Measurements from ENCODE around the gene REX1BD. TPM values are rescaled to one million over a fixed set of nuclear protein-coding genes. Genes with fewer than 3 reads are reported as not detected.
A peak's percentile ranks its signal among the peaks of the same experiment; 100 is the strongest.
"Not testable (repeated sequence)": the region's sequence is repeated elsewhere in the genome, so short reads cannot be mapped to it uniquely, and the experiment has no call there.

The REX1BD gene
- 64.0 and 76.1 TPM in 2 replicates for total RNA-seq
- 72.7 TPM for polyA plus RNA-seq (2012)

GRCh38 chr19:18588611-18589379 is at the start of gene REX1BD:
Gene REX1BD, plus strand, starts transcription at chr19:18588798. Its CDS starts 4 bp downstream, at chr19:18588802.
- peak; percentile 84 for DNase-seq (ENCODE audit: low read depth)

GRCh38 chr19:18539372-18539771 is 49.2 kb upstream of the REX1BD start:
- no peak for DNase-seq (ENCODE audit: low read depth)

- DNase-seq (ENCODE audit: low read depth), result not testable (repeated sequence)
Observed at GRCh38 chr19:18540200-18540599, 48.4 kb upstream of the REX1BD start.

- DNase-seq (ENCODE audit: low read depth), result no peak
Observed at GRCh38 chr19:18541258-18541991, 47.2 kb upstream of the REX1BD start.

- DNase-seq (ENCODE audit: low read depth), result no peak
Observed at GRCh38 chr19:18541992-18542940, 46.3 kb upstream of the REX1BD start.

GRCh38 chr19:18542941-18543813 is 45.4 kb upstream of the REX1BD start, which contains the start of gene FKBP8:
Gene FKBP8, minus strand, starts transcription at chr19:18543573. Its CDS starts 1,603 bp downstream, at chr19:18541970.
- DNase-seq (ENCODE audit: low read depth), result peak; percentile 87

GRCh38 chr19:18543814-18544475 is 44.7 kb upstream of the REX1BD start:
- peak; percentile 24 for DNase-seq (ENCODE audit: low read depth)

GRCh38 chr19:18551631-18552030 is 37.0 kb upstream of the REX1BD start:
- DNase-seq (ENCODE audit: low read depth), result no peak

GRCh38 chr19:18557411-18558201 is 31.0 kb upstream of the REX1BD start, which contains the start of gene KXD1:
Gene KXD1, plus strand, starts transcription at chr19:18557870. Its CDS starts 4,187 bp downstream, at chr19:18562057.
- peak; percentile 99 for DNase-seq (ENCODE audit: low read depth)

GRCh38 chr19:18558202-18558555 is 30.4 kb upstream of the REX1BD start:
- DNase-seq (ENCODE audit: low read depth), result no peak

GRCh38 chr19:18558604-18559003 is 30.0 kb upstream of the REX1BD start:
- DNase-seq (ENCODE audit: low read depth), result no peak

- DNase-seq (ENCODE audit: low read depth), result no peak
Observed at GRCh38 chr19:18559685-18560084, 28.9 kb upstream of the REX1BD start.

GRCh38 chr19:18562086-18562485 is 26.5 kb upstream of the REX1BD start:
- DNase-seq (ENCODE audit: low read depth), result no peak

GRCh38 chr19:18566953-18567352 is 21.6 kb upstream of the REX1BD start:
- no peak for DNase-seq (ENCODE audit: low read depth)

- DNase-seq (ENCODE audit: low read depth), result no peak
Observed at GRCh38 chr19:18568367-18568766, 20.2 kb upstream of the REX1BD start.

GRCh38 chr19:18571564-18572344 is 16.8 kb upstream of the REX1BD start, which contains the start of gene UBA52:
Gene UBA52, plus strand, starts transcription at chr19:18571857. Its CDS starts 1,444 bp downstream, at chr19:18573301.
- DNase-seq (ENCODE audit: low read depth), result peak; percentile 97

- no peak for DNase-seq (ENCODE audit: low read depth)
Observed at GRCh38 chr19:18574691-18575291, 13.8 kb upstream of the REX1BD start.
